Caco-2 (cell line): Measurements from ENCODE around the gene ALOX12. TPM values are rescaled to one million over a fixed set of nuclear protein-coding genes. Genes with fewer than 3 reads are reported as not detected.

Source experiments
- BruUV-seq: library from RNA; stranded (reverse); fragments of 400-500 nt; replicated peaks from 2 replicates; lab custom pipeline; 2021; lab: Mats Ljungman, UMichigan
- CTCF ChIA-PET: fragments of 300-600 bp; sonication (Branson Sonifier 250); formaldehyde crosslinking; loops from one replicate; lab custom pipeline; 2022; ENCODE audit warnings: antibody characterized with exemption; lab: Charles Lee
- POLR2A ChIA-PET: fragments of 300-600 bp; sonication (Branson Sonifier 250); formaldehyde crosslinking; loops from one replicate; lab custom pipeline; 2022; ENCODE audit warnings: antibody characterized with exemption; lab: Charles Lee
- DNase-seq, 2 experiments: peaks; one replicate each; pipeline versions ENCODE4 v3.0.0 to v3.0.0-alpha.2; 2020 to 2022
- H3K27me3 ChIP-seq: replicated peaks from 2 replicates; pipeline ENCODE4 v1.6.0; 2011; ENCODE audit warnings: low read length; ENCODE audit not compliant: control insufficient read depth, insufficient read depth
- H3K36me3 ChIP-seq: 2 replicates; pipeline ENCODE4 v1.5.1; 2011; ENCODE audit warnings: low read length; ENCODE audit not compliant: control insufficient read depth, insufficient read depth
- H3K4me1 ChIP-seq: fragments of 250-450 bp; sonication (Bioruptor Pico); 2 replicates; pipeline ENCODE4 v1.5.1; 2020; ENCODE audit warnings: mild to moderate bottlenecking
- H3K4me3 ChIP-seq: 2 replicates; pipeline ENCODE4 v1.5.1; 2011; ENCODE audit warnings: low read depth, mild to moderate bottlenecking, control low read depth, low read length
- H3K9me3 ChIP-seq: fragments of 250-450 bp; sonication (Bioruptor Pico); 2 replicates; pipeline ENCODE4 v1.5.1; 2020; ENCODE audit warnings: mild to moderate bottlenecking, moderate library complexity
- H3K27ac Mint-ChIP-seq: one replicate; pipeline ENCODE4 v1.8.0; 2022; ENCODE audit warnings: mixed read lengths; ENCODE audit not compliant: unreplicated experiment
- H3K27me3 Mint-ChIP-seq: one replicate; pipeline ENCODE4 v1.8.0; 2022; ENCODE audit warnings: mixed read lengths; ENCODE audit not compliant: insufficient read depth, unreplicated experiment
- H3K36me3 Mint-ChIP-seq: one replicate; pipeline ENCODE4 v1.8.0; 2022; ENCODE audit warnings: mild to moderate bottlenecking, mixed read lengths; ENCODE audit not compliant: insufficient read depth, unreplicated experiment
- H3K4me1 Mint-ChIP-seq: one replicate; pipeline ENCODE4 v1.8.0; 2022; ENCODE audit warnings: low read depth, mixed read lengths; ENCODE audit not compliant: unreplicated experiment
- H3K4me3 Mint-ChIP-seq: one replicate; pipeline ENCODE4 v1.8.0; 2022; ENCODE audit warnings: mild to moderate bottlenecking, moderate library complexity, mixed read lengths; ENCODE audit not compliant: unreplicated experiment
- H3K9me3 Mint-ChIP-seq: one replicate; pipeline ENCODE4 v1.8.0; 2022; ENCODE audit warnings: mixed read lengths; ENCODE audit not compliant: unreplicated experiment
- intact Hi-C: fragments of 100-400 bp; cut with micrococcal nuclease; formaldehyde crosslinking; loops from one replicate; pipeline ENCODE4 v1.10.0; 2022; ENCODE audit not compliant: unreplicated experiment
- total RNA-seq: library from RNA; stranded (reverse); gene quantifications from 2 replicates; pipeline ENCODE4 v1.2.3, GENCODE V29; 2022
- TF ChIP-seq, protein P1 (sequence below), 2 experiments: fragments of 200-600 bp in 1 of 2; IDR thresholded peaks; 1 replicate in 1 of 2; 2 replicates in 1 of 2; pipeline versions ENCODE4 v1.5.1 to v1.8.0; 2011 to 2022; ENCODE audit warnings: antibody characterized with exemption in 1 of 2, control low read depth in 1 of 2, inconsistent platforms in 1 of 2, low read depth in 1 of 2, low read length in 1 of 2, mild to moderate bottlenecking in 1 of 2, moderate library complexity in 1 of 2; ENCODE audit not compliant: insufficient read depth in 1 of 2, severe bottlenecking in 1 of 2, unreplicated experiment in 1 of 2

The ALOX12 gene
- total RNA-seq, 1 experiment from 2014 or later, result not detected

DNA sequence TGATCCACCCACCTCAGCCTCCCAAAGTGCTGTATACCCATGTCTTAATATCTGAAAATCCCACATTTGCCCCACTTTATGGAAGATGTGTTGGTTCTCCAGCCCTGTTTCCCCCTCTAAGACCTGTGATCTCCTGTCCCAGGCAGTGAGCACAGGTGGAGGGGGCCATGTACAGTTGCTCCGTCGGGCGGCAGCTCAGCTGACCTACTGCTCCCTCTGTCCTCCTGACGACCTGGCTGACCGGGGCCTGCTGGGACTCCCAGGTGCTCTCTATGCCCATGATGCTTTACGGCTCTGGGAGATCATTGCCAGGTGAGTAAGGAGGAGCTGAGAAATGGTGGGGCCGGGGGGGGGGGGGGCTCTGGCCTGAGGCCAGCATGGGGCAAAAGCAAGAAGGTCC lies 9.9 kb downstream of the ALOX12 start:
- Histone ChIP-seq H3K36me3 (no peaks in the 10 kb centered on the region), H3K4me1 (no peaks in the 10 kb centered on the region), H3K27me3 (no peaks in the 10 kb centered on the region), H3K9me3 (no peaks in the 10 kb centered on the region), H3K4me3 (no peak overlapping the region)
- TF ChIP-seq, protein P1, sequence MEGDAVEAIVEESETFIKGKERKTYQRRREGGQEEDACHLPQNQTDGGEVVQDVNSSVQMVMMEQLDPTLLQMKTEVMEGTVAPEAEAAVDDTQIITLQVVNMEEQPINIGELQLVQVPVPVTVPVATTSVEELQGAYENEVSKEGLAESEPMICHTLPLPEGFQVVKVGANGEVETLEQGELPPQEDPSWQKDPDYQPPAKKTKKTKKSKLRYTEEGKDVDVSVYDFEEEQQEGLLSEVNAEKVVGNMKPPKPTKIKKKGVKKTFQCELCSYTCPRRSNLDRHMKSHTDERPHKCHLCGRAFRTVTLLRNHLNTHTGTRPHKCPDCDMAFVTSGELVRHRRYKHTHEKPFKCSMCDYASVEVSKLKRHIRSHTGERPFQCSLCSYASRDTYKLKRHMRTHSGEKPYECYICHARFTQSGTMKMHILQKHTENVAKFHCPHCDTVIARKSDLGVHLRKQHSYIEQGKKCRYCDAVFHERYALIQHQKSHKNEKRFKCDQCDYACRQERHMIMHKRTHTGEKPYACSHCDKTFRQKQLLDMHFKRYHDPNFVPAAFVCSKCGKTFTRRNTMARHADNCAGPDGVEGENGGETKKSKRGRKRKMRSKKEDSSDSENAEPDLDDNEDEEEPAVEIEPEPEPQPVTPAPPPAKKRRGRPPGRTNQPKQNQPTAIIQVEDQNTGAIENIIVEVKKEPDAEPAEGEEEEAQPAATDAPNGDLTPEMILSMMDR (IDR thresholded peaks at IDR 0.05; ENCODE audit: insufficient read depth in 1 of 2, low read depth in 1 of 2, low read length in 1 of 2, severe bottlenecking in 1 of 2, unreplicated experiment in 1 of 2), result no peak
- DNase-seq, result no peak
- Mint-ChIP-seq H3K36me3 (peaks cover 21% of the 10 kb centered on the region), H3K4me1 (no peaks in the 10 kb centered on the region), H3K27ac (no peak overlapping the region), H3K4me3 (no peak overlapping the region), H3K27me3 (no peaks in the 10 kb centered on the region), H3K9me3 (no peaks in the 10 kb centered on the region)
- BruUV-seq, result no TSS peak
- POLR2A ChIA-PET, result no interaction called here
- CTCF ChIA-PET, result interaction anchor here (0.6 kb wide), 1 partner anchor 269 kb away, joined by 4 read pairs; no protein-coding TSS in a partner anchor
- intact Hi-C loops, result loop anchor here (10.0 kb wide), 1 partner anchor 341 kb away; no protein-coding TSS in a partner anchor

- Histone ChIP-seq H3K27me3 (no peaks in the 10 kb centered on the region), H3K4me1 (no peaks in the 10 kb centered on the region), H3K4me3 (no peak overlapping the region), H3K36me3 (no peaks in the 10 kb centered on the region), H3K9me3 (no peaks in the 10 kb centered on the region)
- no peak overlapping the region for H3K27ac Mint-ChIP-seq
- CTCF ChIA-PET, result no interaction called here
- DNase-seq, result no peak
- no peaks in the 10 kb centered on the region for H3K4me1 Mint-ChIP-seq
- TF ChIP-seq, protein P1 (IDR thresholded peaks at IDR 0.05; ENCODE audit: insufficient read depth in 1 of 2, low read depth in 1 of 2, low read length in 1 of 2, severe bottlenecking in 1 of 2, unreplicated experiment in 1 of 2), result no peak
- no peaks in the 10 kb centered on the region for H3K27me3 Mint-ChIP-seq
- H3K36me3 Mint-ChIP-seq, result peaks cover 9% of the 10 kb centered on the region
- H3K9me3 Mint-ChIP-seq, result no peaks in the 10 kb centered on the region
- H3K4me3 Mint-ChIP-seq, result no peak overlapping the region
- intact Hi-C loops, result loop anchor here (10.0 kb wide), 1 partner anchor 342 kb away; no protein-coding TSS in a partner anchor
- BruUV-seq, result no TSS peak
- POLR2A ChIA-PET, result no interaction called here
Observed at GRCh38 chr17:7007143-7007542, 11.3 kb downstream of the ALOX12 start.

GRCh38 chr17:7010523-7010922 lies 14.7 kb downstream of the ALOX12 start:
- H3K27me3 Mint-ChIP-seq, result no peaks in the 10 kb centered on the region
- Histone ChIP-seq H3K4me1 (no peaks in the 10 kb centered on the region), H3K27me3 (no peaks in the 10 kb centered on the region), H3K4me3 (no peak overlapping the region), H3K36me3 (no peaks in the 10 kb centered on the region), H3K9me3 (no peaks in the 10 kb centered on the region)
- no peak overlapping the region for H3K4me3 Mint-ChIP-seq
- H3K36me3 Mint-ChIP-seq, result peaks cover 19% of the 10 kb centered on the region
- ChIA-PET CTCF (no interaction called here), POLR2A (no interaction called here)
- TF ChIP-seq, protein P1 (IDR thresholded peaks at IDR 0.05; ENCODE audit: insufficient read depth in 1 of 2, low read depth in 1 of 2, low read length in 1 of 2, severe bottlenecking in 1 of 2, unreplicated experiment in 1 of 2), result no peak
- no peaks in the 10 kb centered on the region for H3K4me1 Mint-ChIP-seq
- intact Hi-C loops, result no loop called here
- no peak overlapping the region for H3K27ac Mint-ChIP-seq
- no TSS peak for BruUV-seq
- DNase-seq, result no peak
- no peaks in the 10 kb centered on the region for H3K9me3 Mint-ChIP-seq
